Measurements from ENCODE around the gene OTUB1.

DNA sequence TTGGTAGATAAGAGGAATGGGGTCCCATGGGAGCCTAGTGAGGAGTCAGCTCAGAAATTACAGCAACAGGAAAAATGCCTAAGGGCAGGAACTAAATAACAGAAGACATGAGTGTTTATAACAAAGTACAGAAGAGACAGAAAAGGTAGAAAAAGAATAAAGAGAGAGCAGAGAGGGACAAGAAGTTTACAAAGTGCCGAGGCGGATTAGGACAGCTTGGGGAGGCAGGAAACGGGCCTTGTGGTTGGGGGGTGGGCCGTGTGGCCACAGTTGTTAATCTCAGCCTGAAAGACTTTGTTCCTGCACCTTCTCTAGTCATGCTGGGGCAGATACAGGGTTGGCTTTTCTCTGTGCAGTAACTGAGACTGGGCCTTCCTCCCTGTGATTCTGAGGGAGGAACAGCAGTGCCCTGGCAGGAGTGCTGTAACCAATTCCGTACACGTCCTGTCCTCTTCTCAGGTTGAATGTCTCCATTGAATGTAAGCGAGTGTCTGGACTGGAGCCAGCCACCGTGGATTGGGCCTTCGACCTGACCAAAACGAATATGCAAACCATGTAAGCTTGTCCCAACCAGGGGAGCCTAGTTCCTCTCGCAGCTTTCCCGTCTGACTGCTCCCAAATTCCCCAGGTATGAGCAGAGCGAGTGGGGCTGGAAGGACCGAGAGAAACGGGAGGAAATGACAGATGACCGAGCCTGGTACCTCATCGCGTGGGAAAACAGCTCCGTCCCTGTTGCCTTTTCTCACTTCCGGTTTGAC is 34.3 kb upstream of the OTUB1 start:
- no peak for TF ChIP-seq IKZF1 (IDR thresholded peaks at IDR 0.05)
- TF ChIP-seq, protein P1, sequence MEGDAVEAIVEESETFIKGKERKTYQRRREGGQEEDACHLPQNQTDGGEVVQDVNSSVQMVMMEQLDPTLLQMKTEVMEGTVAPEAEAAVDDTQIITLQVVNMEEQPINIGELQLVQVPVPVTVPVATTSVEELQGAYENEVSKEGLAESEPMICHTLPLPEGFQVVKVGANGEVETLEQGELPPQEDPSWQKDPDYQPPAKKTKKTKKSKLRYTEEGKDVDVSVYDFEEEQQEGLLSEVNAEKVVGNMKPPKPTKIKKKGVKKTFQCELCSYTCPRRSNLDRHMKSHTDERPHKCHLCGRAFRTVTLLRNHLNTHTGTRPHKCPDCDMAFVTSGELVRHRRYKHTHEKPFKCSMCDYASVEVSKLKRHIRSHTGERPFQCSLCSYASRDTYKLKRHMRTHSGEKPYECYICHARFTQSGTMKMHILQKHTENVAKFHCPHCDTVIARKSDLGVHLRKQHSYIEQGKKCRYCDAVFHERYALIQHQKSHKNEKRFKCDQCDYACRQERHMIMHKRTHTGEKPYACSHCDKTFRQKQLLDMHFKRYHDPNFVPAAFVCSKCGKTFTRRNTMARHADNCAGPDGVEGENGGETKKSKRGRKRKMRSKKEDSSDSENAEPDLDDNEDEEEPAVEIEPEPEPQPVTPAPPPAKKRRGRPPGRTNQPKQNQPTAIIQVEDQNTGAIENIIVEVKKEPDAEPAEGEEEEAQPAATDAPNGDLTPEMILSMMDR (CRISPR knock-in tag; IDR thresholded peaks at IDR 0.05): no peak
- TF ChIP-seq HOXA7 (CRISPR knock-in tag; IDR thresholded peaks at IDR 0.05): no peak
- TF ChIP-seq FIP1L1 (IDR thresholded peaks at IDR 0.05; ENCODE audit: borderline replicate concordance, insufficient read depth, low read depth, low read length): no peak
